SU-DHL-6 (cell line): Measurements from ENCODE around the gene AKT3.

Experiments used
- EZH2phosphoT487 ChIP-seq: fragments of 200-600 bp; sonication (generic), shearing (Covaris generic); conservative IDR thresholded peaks from 2 replicates; pipeline ENCODE4 v1.6.1; 2018; ENCODE audit warnings: mild to moderate bottlenecking, antibody characterized with exemption, low read length, moderate library complexity, mixed read lengths
- TF ChIP-seq, protein P1 (sequence below): fragments of 200-600 bp; sonication (generic); IDR thresholded peaks from one replicate; pipeline ENCODE4 v1.5.1; 2017; ENCODE audit warnings: antibody characterized with exemption, mild to moderate bottlenecking, low read length, moderate library complexity; ENCODE audit not compliant: insufficient read depth, poor library complexity, severe bottlenecking

DNA sequence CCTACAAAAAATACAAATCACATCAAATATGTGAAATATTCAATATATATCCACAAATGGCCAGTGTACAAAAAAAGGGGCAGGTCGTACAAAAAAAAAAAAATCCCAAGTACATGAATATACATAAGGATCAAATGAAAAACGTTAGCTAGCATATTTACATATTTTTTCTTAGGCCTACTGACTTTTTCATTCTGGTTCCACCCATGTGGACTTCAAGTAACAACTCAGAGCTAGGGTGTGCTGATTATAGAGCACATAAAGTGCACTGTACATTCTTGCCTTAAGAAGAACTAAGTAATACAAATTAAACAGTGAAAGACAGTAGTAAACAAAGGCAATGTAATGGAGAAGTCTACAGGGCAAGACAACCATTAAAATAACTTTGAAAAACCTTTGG, 297.0 kb downstream of the AKT3 start:
- TF ChIP-seq, protein P1, sequence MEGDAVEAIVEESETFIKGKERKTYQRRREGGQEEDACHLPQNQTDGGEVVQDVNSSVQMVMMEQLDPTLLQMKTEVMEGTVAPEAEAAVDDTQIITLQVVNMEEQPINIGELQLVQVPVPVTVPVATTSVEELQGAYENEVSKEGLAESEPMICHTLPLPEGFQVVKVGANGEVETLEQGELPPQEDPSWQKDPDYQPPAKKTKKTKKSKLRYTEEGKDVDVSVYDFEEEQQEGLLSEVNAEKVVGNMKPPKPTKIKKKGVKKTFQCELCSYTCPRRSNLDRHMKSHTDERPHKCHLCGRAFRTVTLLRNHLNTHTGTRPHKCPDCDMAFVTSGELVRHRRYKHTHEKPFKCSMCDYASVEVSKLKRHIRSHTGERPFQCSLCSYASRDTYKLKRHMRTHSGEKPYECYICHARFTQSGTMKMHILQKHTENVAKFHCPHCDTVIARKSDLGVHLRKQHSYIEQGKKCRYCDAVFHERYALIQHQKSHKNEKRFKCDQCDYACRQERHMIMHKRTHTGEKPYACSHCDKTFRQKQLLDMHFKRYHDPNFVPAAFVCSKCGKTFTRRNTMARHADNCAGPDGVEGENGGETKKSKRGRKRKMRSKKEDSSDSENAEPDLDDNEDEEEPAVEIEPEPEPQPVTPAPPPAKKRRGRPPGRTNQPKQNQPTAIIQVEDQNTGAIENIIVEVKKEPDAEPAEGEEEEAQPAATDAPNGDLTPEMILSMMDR: no peak
- TF ChIP-seq EZH2phosphoT487: no peak
